Left hindlimb (tissue), 1 donor: ENCODE results near the gene MYRF.
A peak's percentile ranks its signal among the peaks of the same experiment; 100 is the strongest.

Experiments
- DNase-seq: peaks from one replicate; pipeline ENCODE4 v3.0.0-alpha.2; 2018

Gene MYRF

DNA sequence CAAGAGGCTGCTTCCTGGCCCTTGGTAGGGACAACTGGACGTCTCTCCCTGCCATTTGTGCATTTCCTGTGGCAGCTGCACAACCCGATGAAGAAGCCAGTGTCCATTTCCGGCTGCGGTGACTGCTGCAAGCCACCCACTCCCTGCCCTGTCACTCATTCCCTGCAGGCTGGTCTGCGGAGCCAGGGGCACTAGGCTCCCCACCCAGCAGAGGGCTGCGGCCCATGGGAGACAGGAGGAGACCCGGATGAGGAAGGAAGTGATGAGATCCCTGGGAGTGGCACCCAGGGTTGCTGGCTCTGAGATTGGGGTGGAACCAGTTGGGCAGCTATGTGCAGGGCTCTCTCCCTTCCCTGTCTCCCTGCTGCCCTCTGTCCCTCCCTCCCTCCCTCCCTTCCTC lies 10.0 kb upstream of the MYRF start:
- DNase-seq = no peak

DNA sequence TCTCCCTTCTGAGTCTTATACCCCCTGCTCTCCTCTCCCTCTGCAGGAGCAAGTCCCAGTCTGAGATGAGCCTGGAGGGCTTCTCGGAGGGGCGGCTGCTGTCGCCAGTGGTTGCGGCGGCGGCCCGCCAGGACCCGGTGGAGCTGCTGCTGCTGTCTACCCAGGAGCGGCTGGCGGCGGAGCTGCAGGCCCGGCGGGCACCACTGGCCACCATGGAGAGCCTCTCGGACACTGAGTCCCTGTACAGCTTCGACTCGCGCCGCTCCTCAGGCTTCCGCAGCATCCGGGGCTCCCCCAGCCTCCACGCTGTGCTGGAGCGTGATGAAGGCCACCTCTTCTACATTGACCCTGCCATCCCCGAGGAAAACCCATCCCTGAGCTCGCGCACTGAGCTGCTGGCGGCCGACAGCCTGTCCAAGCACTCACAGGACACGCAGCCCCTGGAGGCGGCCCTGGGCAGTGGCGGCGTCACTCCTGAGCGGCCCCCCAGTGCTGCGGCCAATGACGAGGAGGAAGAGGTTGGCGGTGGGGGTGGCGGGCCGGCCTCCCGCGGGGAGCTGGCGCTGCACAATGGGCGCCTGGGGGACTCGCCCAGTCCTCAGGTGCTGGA lies 8.8 kb upstream of the MYRF start:
- no peak for DNase-seq

DNA sequence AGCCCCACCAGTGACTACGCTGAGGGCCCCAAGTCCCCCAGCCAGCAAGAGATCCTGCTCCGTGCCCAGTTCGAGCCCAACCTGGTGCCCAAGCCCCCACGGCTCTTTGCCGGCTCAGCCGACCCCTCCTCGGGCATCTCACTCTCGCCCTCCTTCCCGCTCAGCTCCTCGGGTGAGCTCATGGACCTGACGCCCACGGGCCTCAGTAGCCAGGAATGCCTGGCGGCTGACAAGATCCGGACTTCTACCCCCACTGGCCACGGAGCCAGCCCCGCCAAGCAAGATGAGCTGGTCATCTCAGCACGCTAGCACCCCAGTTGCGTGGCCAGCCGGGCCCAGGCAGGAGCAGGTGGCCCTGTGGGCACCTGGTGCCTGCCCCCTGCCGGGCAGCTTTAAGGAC lies 8.3 kb upstream of the MYRF start:
- DNase-seq = no peak

DNA sequence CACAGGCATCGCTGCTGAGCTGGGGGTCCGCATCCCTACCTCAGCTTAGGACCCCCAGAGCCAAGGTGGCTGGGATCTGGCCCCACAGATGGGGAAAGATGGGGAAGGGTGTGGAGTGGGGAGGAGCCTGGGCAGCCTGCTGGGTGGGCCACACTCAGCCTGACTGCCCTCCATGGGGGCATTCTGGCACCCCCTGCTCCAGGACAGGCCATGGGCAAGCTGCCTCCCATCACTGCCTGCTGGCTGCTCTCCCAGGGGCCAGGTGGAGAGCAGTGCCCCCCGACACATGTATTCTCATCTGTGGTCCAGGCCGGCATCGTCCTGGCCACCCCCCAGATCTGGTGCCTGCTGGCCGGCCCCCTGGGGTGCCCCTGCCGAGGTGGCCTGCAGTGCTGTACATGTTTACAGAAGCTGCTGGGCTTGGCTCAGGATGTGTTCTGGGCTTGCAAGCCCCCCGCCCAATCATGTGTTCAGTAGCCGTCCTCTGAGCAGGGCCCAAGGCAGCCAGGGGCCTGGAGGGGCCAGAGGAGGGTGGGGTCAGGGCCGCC lies 7.8 kb upstream of the MYRF start:
- no peak for DNase-seq

DNA sequence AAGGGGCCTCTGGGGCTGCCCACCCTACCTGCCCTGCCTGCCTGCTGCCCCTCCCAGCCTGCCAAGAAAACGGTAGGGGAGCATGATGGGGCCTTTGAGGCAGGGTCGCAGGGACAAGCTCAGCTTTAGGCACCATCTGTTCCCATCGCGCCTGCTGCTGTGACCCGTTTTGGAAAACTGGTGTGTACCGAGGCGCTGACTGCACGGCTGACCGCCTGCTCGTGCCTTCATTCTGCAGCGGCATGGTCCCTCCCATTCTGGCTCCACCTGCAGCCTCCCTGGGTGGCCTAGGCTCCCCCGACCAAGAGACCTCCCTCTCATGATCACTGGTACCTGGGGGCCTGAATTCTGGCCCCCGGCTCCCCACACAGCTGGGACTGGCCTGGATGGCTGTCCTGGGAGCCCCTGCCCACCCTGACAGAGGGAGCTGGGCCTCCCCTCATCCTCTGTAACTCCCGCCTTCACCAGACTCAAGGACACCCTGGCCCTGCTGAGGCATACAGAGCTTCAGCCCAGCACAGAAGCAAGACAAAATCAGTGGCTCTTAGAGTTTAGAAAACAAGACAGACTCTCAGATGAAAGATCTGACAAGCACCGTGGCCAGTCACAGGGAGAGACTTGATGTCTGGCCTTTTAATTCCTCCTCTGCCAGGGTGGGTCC lies 6.5 kb upstream of the MYRF start:
- no peak for DNase-seq

DNA sequence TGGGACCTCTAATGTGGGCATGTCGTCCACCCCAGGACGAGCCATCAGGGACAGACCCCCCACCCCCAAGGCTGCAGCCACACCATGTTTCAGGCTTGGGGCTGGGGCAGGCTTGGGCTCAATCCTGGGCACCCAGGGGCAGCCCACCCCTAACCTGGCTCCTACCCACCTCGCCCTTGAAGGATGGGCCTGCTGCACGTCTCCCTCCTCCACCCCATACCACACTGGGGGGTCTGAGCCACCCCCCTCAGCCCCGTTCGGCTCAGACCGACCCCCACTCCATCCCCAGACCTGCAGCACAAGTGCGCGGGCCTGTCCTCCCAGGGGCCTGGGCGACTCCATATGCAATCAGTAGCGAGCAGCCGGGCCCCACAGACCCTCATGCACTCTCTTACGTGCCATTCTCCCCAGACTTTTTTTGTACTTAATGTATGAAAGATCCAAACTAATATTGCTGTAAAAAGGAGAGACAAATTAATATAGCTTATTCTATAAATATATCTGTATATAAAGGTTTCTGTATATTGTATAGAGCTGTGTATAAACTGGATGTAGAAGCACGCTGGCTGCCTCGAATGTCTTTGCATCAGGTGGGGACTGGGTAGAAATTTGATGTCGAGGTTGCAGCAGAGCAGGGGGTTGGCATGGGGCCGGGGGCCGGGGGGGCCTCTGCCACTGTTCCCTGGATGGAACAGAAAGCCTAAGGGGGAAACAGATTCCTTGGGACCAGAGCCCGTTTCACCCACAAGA lies 5.8 kb upstream of the MYRF start:
- DNase-seq = no peak

DNA sequence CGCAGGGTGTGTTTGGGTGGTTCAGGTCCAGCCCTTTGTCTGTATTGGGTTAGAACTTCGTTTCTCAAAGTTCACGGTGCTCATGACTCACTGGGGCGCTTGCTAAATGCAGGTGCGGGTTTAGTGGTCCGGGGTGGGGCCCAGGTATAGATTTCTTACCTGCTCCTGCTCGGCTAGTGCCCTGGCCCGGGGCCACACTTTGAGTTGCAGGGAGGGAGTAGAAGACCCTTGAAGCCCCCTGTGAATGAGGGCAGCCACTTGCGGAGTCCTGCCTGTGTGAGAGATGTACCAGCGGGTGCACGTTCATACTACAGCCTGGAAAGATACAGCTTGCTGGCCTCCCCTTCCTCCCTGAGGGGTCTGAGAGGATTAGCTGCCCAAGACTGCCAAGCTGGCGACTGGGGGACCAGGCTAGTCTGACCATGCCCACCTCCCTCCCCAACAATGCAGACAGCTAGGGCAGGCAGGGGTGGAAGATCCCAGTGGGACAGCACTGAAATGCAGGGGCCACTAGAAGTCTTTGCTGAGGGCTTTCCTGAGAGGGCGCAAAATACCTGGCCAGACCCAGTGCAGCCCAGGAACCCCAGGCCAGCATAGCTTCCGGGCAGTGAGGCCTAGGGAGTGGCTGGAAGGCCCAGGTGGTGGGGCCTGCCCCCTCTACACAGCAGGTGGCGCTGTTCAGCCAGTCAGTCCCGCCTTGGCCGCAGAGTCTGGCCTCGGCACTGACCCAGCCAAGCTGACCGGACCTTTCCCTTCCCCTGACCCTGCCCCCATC lies 5.1 kb upstream of the MYRF start:
- DNase-seq = peak; percentile 68

DNA sequence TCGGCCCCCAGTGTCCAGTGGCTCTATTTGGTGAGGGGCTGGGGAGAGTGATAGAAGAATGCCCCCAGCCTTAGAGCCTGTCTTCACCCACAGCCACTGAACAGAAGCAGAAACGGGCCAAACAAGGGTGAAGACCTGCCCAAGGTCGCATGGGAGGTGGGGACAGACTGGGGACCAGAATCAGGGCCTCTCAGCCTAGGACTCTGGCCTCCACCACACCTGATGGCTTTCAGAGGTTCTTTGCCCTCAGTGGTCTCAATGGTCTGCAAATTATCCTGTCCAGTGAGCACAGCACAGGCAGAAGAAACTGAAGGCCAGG lies 4.5 kb upstream of the MYRF start:
- DNase-seq = no peak

DNA sequence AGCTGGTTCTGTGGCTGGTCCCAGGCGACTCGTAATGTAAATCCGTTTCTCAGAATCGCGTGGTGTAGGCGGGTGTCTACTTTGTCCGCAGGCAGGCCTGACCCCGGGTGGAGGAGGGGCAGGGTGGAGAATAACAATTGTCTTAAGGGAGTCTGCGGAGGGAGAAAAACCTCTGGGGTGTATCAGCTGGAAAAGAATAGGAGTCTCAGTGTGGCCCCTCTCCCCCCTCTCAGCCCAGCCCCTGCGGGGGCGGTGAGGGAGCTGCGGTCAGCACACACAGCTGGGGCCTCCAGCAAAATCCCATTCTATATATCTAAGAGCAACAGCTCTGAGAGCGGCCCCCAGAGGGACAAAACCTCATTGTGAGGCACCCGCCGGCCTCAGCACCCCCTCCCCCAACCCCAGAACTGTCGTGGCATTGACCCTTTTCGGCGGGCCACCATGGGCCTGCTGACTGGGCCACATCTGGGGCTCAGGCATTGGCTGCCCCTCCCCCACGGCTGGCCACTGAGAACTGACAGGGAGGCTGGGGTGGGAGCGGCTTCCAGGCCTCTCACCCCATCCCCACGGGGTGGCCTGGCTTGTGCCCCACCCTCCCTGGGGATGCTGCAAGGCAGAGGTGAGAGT lies 2.7 kb upstream of the MYRF start:
- DNase-seq = peak; percentile 68

DNA sequence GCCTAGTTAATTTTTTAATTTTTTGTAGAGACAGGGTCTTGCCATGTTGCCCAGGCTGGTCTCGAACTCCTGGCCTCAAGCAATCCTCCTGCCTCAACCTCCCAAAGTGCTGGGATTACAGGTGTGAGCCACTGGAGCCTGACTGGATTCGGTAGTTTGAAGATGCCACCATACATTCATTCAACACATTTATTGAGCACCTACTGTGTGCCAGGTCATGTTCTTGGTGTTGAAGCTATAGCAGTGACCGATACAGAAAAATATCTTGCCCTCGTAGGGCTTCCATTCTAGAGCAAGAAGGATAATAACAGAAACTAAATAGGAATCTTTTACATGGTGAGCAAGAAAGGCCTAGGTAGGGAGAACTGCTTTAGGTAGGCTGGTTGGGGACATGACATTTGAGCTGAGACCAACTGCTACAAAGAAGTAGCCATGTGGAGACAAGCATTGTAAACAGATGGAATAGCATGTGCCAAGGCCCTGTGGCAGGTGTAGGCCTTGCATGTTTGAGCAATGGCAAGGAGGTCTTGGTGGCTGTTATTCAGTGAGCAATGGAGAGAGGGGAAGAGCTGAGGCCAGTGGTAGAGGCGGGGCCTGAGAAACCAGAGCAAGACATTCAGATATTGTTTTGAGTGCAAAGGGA lies 1.7 kb upstream of the MYRF start:
- no peak for DNase-seq

DNA sequence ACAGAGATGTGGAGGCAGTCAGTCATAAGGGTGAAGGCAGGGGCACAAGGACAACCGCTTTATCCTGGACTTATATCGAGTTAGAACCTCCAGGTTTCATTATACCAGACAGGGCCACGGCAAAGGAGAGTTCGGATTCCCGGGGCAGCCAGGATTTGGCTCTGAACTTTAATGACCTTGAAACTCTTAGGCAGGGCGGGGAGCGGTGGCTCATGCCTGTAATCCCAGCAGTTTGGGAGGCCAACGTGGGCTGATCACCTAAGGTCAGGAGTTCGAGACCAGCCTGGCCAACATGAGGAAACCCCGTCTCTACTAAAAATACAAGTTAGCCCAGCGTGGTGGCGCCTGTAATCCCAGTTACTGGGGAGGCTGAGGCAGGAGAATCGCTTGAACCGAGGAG lies 1.1 kb upstream of the MYRF start:
- DNase-seq = no peak

DNA sequence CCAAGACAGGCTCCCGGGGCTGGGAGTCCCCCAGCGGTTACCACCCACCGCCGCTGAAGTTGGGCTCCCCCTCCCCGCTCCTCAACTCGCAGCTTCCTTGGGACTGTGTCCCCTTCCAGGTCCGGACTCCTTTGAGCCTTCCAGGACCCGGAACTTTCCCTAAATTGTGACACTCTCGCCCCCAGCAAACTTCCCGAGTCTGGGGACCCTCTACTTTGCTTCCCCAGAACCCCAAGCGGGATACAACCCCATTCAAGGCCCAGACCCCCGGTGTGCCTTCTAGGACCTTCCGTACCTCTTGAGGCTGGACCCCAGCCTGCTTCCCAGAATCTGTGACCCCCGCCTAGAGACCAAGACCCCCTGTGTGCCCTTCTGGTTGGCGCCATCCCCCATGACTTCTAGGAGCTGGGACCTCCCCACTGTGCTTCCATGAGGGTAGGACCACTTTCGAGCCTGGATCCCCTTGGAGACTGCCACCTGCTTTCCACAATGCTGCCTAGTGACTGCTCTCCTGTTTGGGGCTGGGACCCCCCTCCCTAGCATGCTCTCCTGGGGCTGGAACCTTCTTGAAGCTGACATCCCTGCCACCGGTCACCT lies 587 bp downstream of the MYRF start:
- no peak for DNase-seq

DNA sequence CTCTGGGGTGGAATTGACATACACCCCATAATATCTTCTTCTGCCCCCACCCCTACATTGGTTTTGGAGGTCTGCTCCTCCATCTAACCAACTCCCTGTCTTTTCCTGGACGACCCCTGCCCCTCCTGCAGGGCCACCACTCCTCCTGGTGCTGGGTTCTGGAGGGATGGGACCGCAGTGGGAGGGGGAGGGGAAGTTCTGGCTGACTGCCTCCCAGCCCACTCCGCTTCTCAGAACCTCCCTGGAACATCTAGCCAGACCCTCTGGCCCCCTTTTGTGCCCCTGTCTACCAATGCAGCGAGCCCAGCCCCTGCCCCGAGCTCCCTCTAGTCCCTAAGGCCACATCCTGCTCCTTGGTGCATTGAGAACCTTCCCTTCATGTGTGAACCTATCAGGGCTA lies 1.2 kb downstream of the MYRF start:
- no peak for DNase-seq

DNA sequence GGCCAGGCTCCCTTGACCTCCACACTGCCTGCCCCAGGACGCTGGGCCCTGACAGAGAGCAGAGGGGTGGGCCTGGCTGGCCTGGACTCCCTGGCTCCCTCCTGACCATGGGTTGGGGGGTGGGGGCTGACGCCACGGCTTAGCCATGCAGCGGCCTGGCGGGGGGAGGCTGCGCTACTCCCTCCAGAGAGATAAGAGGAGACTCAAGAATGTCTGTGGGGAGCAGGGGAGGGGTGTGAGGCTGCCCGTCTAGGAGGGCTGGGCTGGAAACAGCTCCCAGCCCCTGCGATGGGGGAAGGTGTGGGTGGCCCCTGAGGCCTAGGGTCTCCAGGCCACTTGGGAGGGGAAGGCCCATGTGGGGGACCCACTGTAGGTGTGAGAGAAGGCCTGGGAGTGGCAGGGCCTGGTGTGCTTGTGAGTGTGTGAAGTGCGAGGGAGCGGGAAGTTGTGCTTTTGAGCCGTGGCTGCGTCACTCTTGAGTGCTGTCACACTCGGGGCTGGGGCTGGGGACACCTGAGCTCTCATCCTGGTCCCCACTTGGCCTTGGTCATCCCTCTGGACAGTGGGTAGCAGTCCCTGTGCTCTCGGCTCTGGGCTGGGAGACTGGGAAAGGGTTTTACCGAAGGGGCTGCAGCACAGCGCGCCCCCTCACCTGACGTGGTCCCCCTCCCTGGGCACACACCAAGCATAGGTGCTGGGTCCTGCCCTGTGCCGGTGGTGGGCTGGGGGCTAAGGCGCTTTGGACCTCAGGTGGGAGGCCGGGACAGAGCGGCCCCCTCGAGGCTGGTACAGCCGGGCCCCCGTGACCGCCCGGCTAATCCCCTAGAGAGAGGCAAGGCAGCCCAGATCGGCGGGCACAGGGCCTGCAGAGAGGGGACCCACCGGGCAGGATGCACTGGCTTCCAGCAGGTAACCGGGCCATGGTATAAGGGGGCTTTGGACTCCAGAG lies 2.4 kb downstream of the MYRF start:
- no peak for DNase-seq

DNA sequence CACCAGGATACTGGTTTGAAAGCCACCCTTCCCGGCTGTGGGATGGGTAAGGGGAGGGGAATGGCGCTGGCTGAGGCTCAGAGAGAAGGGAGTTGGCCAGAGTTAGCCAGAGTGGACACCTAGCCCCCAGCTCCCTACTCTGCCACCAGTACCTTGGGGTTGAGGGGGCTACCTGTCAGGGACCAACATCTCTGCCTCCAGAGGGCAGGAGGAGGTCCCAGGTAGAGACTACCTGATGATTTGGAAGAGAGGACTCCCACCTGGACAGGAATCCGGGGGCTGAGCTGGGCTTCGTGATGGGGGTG lies 3.7 kb downstream of the MYRF start:
- no peak for DNase-seq

DNA sequence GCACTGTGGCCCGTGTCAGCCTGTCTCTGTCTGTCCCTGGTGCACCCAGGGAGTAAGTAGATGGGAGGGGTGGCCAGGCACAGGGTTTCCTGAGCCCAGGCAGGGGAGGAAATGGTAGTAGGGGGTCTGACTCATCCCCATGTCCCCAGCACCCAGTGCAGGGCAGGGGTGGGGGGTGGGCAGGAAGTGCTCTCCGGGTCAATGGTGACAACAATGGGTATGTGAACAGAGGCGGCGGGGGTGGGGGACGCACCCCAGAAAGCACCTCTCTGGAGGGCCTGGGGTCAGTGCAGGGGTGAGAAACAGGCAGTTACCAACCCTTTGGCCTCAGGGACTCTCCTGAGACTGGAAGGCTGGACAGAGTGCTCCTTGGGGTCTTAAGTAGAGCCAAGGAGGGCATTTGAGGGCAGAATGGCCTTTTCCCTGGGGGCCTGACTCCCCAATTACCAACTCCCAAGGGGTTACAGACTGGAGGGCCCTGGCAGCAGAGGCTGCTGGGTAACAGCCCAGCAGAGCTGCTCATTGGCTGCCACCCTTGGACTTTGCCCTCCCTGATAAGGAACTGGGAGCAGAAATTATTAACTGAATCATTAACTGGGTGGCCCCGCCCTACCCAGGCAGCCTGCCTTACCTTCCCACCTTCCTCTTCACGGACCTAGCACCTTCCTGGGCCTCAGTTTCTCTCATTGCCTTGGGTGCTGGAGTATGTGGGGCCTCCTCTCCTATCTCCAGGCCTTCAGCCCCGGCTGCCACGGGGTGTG lies 4.2 kb downstream of the MYRF start:
- DNase-seq = no peak

DNA sequence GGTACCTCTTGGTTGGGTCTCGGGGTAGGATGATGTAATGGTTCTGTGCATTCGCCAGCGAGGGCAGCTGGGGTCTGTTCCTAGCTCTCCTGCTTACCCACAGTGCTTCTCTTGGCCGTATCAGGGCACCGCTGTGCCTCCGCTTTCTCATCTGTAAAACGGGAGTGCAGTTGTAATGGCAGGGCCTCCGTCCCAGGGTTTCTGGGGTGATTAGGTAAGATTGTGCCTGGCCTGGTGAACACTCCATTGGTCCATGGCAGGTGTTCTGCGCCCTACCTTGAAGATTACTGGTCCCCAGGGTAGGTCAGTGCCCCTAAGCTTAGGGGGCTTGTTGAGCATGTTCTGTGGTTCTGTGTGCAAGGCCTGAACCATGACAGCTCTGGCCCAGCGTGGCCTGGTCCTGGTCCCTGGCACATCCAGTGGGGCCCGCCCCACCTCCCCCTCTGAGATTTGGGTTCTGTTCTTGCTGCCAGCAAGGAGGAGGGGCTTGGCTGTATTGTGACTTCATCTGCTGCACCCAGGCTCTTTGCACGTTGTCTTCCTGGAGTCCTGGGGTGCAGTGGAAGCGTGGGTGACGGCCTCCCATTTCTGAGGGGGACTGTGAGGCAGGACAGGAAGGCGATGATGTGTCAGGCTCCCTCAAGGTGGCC lies 4.9 kb downstream of the MYRF start:
- DNase-seq = no peak

DNA sequence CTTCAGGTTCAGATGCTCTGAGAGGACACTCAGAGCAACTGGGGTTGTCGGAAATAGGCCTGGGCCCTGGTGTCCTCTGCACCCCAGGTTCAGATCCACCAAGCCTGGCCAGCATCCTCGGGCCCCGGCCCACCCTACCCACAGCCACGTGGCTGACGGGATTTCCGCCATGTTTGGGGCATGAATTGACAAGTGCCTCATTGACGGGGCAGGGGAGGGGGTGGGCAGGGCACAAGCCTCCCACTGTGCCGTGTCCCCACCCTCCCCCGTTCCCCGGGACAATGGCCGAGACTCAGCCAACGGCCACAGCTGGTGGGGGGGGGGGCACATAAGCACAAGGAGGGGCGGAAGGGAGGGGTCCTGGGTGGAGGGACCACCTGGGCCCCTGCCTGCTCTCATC lies 8.5 kb downstream of the MYRF start:
- DNase-seq = no peak

DNA sequence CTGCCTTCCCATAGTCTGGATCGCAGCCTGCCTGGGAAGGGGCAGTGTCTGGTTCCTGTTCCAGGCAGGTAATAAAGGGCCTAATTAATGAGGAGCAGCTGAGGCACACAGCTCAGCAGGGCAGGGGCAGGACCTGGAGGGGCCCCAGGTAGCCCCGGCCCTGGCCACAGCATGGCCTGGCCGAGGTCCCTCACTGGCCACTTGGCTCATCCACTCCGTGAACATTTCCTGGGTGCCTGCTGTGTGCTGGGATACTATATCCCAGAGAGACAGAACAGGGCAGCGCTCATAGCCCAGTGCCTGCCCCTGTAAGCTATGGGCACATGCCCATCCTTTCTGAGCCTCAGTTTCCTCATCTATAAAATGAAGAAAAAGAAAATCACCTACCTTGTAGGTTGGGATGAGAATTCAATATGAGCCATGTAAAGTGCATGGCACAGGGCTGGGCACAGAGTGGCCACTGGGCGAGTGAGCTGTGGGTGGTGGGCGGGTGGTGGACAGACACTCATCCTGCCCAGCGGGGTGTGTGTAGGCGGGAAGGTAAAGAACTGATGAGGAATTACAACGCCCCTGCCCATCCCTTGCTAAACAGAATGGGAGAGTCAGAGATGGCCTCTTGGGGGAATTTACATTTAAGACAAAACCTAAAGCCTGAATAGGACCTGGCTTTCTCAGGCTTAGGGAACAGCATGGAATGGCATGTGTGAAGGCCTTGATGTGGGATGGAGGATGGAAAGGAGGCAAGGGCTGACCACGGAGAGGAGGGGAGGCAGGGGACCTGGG lies 9.2 kb downstream of the MYRF start:
- DNase-seq = no peak
